ENCODE measurements around the gene ADAMTS2.

- TF ChIP-seq POLR2A (IDR thresholded peaks at IDR 0.05) (no peak), CTCF (IDR thresholded peaks at IDR 0.05) (no peak)
Measured at GRCh38 chr5:179113945-179114641, 231.2 kb downstream of the ADAMTS2 start.
